RCC 7860 (cell line): Measurements from ENCODE around the gene OIT3.

ENCODE experiments used
- DNase-seq: peaks from one replicate; pipeline ENCODE4 v3.0.0-alpha.2; 2015; ENCODE audit warnings: low spot score
- FAIRE-seq: peaks from 2 replicates; lab custom pipeline; 2012; peaks lifted over from hg19 to GRCh38; lab: Jason Lieb, UNC

OIT3 gene

DNA sequence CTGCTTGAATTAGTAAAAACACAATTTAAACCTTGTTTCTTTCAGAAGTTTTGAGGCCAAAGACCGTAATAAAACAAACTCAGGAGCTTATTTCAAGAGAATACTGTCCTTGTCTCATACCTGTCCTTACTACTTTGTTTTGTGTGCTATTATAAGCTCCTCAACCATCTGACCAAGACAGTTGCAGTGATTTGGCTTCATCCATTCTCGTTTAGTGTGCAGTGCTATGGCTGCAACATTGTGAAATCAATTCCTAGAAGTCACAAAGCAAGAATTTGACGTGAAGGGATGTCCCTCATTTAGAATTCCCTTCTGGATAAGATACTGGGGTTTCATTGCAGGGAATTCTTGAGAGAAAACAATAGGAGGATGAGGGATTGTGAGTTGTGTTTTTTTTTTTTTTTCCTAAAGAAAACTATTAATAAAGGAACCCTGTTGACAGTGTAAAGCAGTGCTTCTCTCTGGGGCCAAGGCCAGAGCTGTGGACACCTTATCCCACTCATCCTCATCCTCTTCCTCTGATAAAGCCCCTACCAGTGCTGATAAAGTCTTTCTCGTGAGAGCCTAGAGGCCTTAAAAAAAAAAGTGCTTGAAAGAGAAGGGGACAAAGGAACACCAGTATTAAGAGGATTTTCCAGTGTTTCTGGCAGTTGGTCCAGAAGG lies at the start of gene OIT3:
Gene OIT3, plus strand, starts transcription at position 604 of the 663 bp plus-strand sequence. CDS start 60 bp downstream, outside the sequence.
- no peak for FAIRE-seq

DNA sequence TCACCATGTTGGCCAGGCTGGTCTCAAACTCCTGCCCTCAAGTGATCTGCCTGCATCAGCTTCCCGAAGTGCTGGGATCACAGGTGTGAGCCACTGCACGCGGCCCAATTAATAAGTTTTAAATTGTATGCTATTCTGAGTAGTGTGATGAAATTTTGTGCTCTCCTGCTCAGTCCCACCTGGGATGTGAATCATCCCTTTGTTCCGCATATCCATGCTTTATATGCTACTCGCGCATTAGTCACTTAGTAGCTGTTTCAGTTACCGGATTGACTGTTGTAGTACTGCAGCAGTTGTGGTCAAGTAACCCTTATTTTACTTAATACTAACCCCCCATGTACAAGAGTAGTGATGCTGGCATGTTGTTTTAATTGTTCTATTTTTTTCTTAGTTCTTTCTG lies 47.3 kb upstream of the OIT3 start:
- FAIRE-seq, result peak; percentile 93
- DNase-seq, result peak; percentile 77

More for the DNA sequence above, at the start of gene OIT3:
- no peak for DNase-seq

DNA sequence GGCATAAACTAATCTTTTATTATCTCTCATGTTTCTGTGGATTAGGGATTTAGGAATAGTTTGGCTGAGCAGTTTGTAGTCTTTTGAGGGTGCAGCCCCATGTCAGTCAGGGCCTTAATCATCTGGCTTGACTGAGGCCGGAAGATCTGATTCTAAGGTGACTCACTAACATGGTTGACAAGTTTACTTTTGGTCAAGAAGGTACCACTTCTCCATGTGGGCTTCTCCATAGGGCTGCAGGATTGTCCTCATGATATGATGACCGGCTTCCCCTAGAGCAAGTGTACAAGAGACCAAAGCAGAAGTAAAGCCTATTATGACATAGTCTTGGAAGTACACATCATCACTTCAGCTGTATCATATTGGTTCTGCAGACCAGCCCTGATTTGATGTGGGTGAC lies 45.9 kb upstream of the OIT3 start:
- FAIRE-seq (no peak), DNase-seq (no peak)

DNA sequence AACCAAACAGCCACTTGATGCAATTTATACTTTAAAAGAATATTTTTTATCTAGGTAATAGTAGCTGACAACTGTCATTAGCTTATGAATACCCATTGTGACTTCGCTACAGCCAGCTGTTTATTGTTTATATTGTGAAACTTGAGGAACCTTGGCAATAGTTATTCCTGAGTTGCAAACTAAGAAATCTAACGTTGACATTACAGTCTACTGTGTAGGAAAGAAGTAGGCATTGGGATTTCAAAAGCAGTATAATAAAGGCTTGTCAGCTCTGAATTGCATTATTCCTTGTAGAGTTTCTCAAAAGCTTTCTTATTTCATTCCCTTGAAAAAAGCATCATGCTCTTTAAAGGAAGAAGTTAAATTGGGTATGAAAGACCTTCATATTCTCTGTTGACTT lies 42.7 kb upstream of the OIT3 start:
- no peak for FAIRE-seq

DNA sequence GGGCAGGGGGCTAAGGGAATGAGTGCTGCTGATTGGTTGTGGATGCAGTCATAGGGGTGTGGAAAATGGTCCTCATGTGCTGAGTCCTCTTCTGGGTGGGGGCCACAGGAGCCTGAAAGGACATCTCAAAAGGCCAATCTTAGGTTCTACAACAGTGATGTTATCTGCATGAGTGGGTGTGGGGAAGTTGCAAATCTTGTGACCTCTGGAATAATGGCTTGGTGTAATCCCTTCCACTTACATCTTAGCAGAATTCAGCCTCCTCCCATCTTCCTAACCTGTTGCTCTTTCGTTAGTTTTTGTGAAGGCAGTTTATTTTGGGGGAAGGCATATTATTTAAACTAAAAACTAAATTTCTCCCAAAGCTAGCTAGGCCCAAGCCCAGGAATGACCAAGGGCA lies 42.0 kb upstream of the OIT3 start:
- no peak for FAIRE-seq

More for the DNA sequence above, 42.7 kb upstream of the OIT3 start:
- no peak for DNase-seq

DNA sequence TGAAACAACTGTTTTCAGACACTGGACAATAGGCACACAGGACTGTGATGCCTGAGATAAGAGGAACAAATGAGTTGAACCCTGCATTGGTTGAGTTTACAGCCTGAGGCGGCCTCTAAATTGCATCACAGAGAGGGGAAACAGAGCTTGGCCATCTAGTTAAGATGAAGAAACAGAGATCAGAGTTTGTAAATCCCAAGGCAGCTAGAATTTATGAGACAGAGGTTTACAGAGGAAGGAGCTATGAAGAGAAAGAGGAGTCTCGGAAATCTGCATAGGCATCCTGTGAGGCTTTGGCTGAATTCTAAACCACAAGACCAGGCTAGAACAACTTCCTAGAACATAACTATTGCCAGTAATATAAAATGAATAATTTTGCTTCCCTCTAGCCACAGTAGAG lies 41.0 kb upstream of the OIT3 start:
- no peak for FAIRE-seq
- no peak for DNase-seq

More for the DNA sequence above, 42.0 kb upstream of the OIT3 start:
- DNase-seq, result no peak

DNA sequence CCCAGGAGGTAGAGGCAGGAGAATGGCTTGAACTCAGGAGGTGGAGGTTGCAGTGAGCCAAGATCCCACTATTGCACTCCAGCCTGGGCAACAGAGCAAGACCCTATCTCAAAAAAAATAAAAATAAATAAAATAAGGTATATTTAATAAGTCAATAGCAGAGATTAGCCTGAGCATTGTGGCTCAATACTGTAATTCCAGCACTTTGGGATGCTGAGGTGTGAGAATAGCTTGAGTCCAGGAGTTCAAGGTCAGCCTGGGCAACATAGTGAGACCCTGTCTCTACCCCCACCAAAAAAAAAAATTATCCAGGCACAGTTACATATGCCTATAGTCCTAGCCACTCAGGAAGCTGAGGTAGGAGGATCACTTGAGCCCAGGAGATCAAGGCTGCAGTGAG lies 38.4 kb upstream of the OIT3 start:
- FAIRE-seq, result no peak
- DNase-seq, result no peak

DNA sequence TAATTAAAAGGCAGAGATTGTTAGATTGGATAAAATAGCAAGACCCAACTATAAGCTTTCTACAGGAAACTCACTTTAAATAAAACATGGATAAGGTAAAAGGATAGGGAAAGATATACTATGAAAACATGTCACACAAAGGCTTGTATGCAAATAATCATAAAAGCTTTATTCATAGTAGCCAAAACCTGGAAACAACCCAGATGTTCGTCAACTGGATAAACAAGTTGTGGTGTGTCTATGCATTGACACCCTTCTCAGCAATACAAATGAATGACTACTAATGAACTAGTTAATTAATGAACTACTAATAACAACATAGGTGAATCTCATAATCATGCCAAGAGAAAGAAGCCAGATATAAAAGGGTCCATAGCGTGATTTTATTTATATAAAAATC lies 37.7 kb upstream of the OIT3 start:
- DNase-seq (no peak), FAIRE-seq (no peak)

DNA sequence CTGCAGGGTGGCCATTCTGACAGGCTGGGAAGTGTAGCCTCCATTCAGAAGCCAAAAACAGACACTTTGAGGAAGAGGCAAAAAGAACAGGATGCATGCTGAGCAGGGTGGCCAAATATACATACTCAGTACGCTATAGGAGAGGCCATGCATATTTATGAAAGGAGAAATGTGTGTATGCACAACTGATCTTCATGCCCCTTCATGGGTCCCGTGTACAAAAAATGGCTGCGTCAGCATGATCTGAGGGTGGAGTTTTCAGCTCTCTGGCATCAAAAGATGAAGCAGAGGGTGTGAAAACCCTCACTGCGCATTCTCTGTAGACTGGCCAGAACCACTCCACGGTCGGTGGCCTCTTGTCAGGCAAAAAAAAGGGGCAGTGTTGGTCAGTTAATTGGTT lies 35.5 kb upstream of the OIT3 start:
- FAIRE-seq, result no peak
- DNase-seq, result no peak

DNA sequence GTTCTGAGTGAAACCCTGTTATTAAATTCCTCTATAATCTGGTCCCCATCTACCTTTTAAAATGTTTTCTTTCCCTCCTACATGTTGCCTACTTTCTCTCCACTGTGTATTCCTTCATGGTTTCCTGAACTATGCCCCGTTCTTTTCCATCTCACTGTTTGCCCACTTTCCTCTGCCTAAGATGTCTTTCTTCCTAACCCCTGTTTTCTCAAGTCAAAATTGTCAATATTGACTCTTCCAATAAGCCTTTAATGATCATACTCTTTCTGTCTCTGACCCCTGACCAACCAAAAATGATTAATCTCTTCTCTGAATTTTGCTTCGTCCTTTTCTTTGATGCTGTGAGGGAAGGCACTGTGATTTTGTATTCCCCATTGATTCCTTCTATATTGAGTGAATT lies 30.6 kb upstream of the OIT3 start:
- FAIRE-seq, result no peak
- DNase-seq, result no peak

DNA sequence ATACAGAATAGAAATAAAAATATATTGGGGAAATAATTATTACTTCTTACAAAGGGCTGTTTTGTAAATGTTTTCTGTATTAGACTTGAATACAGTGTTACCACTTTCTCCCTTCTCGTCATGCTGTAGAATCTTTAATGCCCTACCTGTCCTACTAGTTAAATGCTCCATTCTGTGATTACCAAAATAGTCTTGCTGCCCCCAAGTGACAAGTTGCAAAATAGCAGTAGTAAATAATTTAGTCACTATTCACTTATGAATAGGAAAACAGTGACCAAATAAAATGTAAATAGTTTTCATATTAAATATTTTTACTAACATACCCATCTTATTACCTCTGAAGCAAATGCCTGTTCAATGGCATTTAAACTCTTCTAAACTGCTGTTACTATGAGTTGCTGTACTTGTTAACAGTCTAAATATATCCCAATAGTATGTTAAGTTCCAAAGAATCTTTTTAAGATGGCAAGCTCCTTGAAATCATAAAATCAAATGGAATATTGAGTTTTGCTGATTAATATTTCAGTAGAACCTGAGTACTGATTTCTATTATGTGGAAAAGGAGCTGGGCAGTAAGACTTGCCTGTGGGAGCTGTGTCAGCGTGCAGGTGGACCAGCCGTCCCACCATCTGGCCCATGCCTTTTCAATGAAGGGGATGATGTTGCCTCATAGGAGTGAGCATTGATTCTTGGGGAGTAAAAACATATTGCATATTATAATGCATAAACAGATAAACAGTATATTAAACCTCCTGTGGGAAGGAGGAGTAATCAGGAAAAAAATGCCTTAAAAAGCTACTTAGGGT lies 18.1 kb upstream of the OIT3 start:
- peak; percentile 76 for FAIRE-seq
- DNase-seq, result peak; percentile 50

DNA sequence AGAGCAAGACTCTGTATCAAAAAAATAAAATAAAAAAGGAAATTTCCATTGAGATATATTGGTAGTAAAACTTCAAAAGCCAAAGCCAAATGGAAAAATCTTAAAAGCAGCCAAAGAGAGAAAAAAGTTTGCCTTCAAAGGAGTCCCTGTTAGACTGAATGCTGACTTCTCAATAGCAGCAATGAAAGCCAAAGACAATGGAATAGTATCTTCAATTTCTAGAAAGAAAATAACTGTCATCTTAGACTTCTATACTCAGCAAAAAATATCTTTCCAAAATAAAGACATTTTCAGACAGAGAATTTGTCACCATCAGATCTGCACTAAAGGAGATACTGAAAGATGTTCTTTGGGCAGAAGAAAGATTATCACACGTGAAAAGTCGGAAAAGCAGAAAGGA lies 14.3 kb upstream of the OIT3 start:
- FAIRE-seq, result no peak
- DNase-seq, result no peak

DNA sequence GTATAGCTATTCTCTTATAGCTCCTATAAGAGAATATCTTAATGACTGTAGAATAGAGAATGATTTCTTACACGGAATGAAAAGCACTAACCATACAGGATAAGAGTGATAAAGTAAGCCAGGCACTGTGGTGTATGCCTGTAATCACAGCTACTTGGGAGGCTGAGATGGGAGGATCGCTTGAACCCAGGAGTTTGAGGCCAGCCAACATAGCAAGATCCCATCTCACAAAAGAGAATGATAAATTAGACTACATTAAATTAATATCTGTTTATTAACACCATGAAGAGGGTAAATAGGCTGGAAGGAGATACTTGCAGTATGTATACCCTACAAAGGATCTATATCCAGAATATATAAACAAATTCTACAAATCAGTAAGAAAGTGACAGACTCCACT lies 12.2 kb upstream of the OIT3 start:
- FAIRE-seq (no peak), DNase-seq (no peak)

DNA sequence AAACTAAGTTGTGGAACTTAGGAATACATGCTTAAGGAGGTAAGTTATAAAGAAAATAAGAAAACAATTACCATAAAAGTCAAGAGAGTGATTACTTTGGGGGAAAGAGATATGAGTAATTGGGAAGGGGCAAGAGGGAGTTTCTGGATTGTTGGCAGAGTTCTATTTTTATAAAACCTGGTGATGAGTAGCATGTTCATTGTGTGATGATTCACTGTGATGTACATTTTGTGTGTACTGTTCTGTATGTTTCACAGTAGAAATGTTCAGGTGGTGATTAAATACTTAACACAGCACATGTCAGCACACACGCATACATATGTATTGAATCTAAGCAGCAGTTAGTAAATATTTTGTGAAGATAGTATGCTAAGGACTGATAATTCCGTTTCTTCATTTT lies 9.7 kb upstream of the OIT3 start:
- no peak for DNase-seq
- FAIRE-seq, result no peak

DNA sequence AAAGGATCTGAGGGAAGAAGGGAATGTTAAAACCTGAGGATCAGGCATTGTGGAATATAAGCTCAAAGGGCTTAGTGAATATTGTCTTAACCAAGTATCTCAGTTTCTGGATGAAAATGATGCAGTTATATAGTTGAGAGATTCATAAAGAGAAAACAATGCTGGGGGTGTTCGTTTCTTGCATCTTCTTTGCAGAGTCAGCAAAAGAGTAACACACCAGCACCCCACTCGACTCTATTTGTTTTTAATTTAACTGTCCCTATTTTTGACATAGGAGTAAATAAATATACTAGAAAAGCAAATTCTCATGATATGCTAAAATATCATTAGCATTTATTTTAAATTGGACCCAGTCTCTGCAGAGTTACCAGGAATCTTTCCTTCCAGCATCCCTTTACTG lies 7.6 kb upstream of the OIT3 start:
- DNase-seq, result no peak

DNA sequence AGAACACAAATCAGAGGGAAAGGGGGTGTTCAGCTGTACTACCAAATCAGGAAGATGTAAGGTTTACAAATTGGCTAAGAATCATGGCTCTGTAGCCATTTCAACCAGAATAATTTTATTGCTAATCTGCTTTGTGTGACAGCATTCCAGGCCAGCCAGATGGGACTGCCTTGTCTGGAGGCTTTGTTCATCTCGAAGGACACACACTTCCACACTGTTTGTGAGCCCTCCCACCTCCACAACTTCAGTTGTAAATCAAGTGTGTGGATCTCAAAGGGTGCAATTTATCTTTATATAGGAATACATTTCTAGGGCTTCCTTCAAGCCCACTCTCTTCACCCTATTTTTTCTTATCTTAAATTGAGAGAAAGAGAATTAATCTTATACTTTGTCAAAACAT lies 6.9 kb upstream of the OIT3 start:
- no peak for DNase-seq
- FAIRE-seq, result no peak

More for the DNA sequence above, 7.6 kb upstream of the OIT3 start:
- FAIRE-seq, result no peak

DNA sequence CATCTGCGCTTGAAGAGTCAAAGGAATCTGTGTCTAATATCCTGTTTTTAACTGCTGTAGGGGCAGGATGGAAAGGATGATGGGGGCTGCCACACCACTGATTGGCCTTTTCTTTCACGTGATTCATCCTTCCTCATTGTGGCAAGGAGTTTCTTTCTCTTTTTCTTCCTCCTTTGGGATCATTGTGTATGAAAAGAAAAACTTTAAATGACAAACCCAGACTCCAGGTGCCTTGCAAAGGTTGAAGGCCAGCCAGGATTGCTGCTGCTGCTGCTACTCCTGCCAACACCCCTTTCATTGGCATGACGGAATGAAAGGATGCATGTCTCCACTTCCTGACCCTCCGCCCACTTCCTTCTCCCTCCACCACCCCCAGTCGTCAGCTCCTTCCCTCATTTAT lies 6.5 kb upstream of the OIT3 start:
- no peak for FAIRE-seq
- DNase-seq, result no peak

DNA sequence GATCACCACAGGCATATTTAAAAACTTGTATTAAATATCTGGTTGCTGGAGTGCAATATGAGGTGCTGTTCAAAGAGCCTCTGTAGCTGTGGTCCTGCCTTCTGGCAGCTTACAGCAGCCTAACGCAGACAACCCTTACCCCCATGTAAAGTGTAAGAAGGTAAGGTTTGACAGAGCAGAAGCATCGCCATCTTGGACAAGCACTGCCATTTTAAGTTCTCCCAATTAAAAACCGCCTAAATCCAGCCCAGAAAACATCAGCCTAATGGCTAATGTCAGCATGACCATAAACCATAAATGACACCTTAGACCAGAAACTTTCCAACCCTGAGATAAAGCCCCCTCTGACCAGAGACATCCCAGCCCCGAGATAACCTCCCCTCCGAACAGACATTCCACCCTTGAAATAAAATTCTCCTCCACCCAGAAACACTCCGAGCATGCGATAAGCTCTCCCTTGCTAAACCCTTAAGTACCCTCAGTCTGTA lies 5.3 kb upstream of the OIT3 start:
- no peak for DNase-seq
- no peak for FAIRE-seq

DNA sequence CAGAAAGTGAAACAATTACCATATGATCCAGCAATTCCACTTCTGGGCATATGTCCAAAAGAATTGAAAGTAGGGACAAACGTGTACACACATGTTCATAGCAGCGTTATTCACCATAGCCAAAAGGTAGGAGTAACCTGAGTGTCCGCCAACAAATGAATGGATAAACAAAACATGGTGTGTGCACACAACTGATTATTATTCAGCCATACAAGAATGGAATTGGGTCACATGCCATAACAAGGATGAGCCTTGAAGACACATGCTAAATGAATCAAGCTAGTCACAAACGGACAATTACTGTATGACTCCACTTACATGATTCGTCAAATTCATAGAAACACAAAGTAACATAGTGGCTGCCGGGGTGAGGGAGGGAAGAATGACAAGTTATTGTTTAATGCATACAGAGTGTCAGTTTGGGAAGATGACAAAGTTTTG lies 4.1 kb upstream of the OIT3 start:
- DNase-seq, result no peak
- no peak for FAIRE-seq

DNA sequence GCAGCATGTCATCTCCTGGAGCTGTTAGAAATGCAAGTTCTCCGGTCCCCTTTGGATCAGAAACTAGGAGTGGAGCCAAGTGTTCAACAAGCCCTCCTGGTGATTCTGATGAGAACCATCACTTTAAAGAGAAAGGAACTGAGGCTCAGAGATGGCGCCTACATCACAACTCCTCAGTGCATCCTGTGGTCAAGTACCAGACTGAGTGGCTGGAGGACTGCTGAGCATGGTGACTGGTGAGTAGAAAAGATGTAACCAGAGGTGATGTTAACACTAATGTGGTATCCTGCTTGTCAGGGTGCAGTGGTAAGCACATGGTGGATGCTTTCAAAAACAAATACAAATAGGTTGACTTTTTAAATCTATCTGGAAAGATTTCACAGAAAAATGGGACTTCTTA lies 3.5 kb upstream of the OIT3 start:
- DNase-seq (no peak), FAIRE-seq (no peak)

DNA sequence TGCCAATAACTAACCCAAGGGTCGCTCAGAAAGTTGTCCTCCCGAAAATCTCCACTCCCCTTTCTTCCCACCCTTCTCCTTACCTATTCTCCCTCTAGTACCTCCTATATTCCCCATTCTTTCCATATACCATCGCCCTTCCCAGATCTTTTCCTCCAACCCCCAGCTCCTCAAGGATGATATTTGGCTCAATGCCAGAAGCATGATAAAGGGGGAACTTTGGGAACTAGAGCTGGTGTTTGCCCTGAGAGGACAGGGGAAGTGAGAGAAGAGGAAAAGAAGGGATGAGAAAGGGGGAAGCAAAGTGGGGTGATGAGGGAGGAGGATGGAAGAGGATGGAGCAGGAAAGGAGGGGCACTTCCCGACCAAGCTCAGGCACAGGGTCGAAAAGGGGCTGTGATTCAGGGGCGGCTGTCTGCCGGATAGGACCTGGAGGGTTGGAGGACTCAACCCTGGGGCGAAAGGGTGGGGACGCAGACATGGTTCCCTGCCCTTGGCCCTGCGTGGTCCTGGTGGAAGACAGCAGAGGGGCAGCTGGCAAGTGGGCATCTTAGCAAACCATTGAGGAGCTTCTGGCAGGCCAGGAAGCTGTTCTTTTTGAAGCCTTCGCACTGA lies 1.8 kb downstream of the OIT3 start:
- FAIRE-seq (no peak), DNase-seq (no peak)

DNA sequence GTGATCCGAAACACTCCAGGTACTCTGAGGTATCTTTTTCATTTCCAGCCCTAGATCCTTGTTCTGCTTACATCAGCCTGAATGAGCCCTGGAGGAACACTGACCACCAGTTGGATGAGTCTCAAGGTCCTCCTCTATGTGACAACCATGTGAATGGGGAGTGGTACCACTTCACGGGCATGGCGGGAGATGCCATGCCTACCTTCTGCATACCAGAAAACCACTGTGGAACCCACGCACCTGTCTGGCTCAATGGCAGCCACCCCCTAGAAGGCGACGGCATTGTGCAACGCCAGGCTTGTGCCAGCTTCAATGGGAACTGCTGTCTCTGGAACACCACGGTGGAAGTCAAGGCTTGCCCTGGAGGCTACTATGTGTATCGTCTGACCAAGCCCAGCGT lies 5.1 kb downstream of the OIT3 start:
- no peak for FAIRE-seq
- no peak for DNase-seq
